ENCODE data around the gene CRYBA4.

CRYBA4 gene

GRCh38 chr22:26662160-26662559, 40.4 kb downstream of the CRYBA4 start:
- DNase-seq = no peak

GRCh38 chr22:26663374-26663923, 41.7 kb downstream of the CRYBA4 start:
- no peak for DNase-seq

GRCh38 chr22:26665813-26666231, 44.1 kb downstream of the CRYBA4 start:
- no peak for DNase-seq

DNA sequence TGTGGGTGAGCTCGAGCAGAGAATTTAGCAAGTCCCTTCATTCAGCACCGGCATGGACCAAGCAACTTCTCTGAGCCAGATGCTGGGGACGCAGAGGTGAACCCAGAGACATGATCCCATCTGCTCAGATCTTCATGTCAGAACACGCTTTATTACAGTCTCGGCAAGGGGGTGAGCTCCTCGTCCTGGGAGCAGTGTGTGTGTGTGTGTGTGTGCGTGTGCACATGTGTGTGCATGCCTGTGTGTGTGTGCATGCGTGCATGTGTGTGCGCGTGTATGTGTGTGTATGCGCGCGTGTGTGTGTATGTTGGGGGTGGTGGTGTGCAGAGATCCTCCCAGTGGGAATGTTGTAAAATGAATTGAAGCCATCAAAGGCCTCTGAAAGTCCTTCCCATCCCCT, 45.4 kb downstream of the CRYBA4 start:
- DNase-seq = no peak

DNA sequence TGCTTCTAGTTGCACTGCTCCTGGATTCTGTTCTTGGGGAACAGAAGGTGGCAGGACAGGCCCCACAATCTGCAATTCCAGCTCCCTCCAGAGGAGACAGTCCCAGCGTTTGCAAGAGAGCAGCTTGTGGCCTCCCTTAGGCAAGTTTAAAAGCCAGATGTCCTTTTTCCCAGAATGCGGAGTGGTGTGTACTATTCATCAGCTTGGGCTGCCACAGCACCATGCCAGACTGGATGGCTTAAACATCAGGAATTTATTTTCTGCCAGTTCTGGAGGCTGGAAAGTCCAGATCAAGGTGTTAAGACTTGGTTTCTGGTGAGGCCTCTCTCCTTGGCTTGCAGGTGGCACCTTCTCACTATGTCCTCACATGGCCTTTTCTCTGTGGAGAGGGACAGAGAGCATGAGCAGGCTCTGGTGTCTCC, 47.3 kb downstream of the CRYBA4 start:
- DNase-seq = peak; percentile 64

DNA sequence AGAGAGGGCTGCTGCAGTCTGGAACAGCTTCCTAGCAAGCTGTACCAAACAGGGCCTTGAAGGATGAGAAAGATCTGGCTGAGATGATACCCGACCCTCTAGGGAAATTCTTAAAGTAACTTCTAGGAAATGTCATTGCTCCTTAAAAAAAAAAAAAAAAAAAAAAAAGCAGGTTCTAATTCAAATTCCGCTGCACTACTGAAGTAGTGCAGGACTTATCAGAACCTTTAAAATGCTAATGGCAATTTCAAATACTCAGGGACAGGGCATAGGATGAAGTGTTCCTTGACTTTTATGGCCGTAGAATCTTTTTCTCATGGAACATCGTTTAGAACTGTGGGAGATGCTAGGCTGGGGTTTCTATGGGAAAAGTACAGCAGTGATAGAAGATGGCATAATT, 48.7 kb downstream of the CRYBA4 start:
- no peak for DNase-seq

- no peak for DNase-seq
Observed at GRCh38 chr22:26671317-26672059, 49.7 kb downstream of the CRYBA4 start.

DNA sequence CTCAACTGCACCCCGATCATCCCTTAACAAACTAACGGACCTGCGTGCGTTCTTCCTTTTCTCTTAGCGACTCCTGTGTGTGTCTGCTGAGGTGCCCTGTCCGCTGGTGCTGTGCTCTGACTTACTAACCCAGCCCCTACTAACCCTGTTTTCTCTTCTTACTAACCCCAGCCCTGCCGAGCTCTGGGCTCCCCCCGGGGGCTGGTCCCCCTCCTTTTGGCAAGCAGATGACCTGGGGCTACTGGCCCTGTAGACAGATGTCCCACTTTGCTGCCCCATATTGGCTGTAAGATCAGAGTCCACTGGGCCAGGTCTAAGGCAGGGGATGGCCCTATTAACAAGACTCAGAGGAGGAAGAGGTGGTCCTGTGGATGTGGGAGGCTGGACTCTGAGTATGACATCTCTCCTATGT, 50.3 kb downstream of the CRYBA4 start:
- DNase-seq = no peak

- DNase-seq = peak; percentile 97 to 98
Observed at GRCh38 chr22:26672590-26673468, 51.1 kb downstream of the CRYBA4 start.

DNA sequence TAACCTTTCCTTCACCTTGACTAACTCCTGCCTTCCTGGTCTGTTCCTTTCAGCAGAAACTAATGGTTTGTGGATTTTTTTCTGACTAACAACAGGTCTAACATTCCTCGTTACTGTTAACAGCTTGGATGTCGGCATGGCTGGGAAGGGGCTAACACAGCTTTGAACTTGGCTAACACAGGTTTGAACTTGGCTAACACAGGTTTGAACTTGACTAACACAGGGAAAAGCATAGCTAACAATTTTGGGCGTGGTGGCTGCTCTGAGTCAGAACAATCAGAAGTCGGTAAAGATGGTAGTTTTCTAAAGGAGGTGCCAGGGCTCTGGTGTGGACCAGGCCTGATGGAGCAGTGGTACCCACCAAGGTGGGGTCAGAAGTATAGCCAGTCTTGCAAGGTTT, 51.7 kb downstream of the CRYBA4 start:
- DNase-seq = no peak

- peak; percentile 31 to 32 for DNase-seq
Observed at GRCh38 chr22:26674211-26675190, 52.7 kb downstream of the CRYBA4 start.

- no peak for DNase-seq
Observed at GRCh38 chr22:26675687-26676268, 54.0 kb downstream of the CRYBA4 start.

- DNase-seq = no peak
Observed at GRCh38 chr22:26677217-26677616, 55.5 kb downstream of the CRYBA4 start.

GRCh38 chr22:26679003-26679629, 57.4 kb downstream of the CRYBA4 start:
- peak; percentile 75 to 78 for DNase-seq
